Liver (tissue), 9 donors: ENCODE data around the gene UBAP1. TPM values are rescaled to one million over a fixed set of nuclear protein-coding genes. Genes with fewer than 3 reads are reported as not detected.

Source experiments
- DNase-seq: peaks from one replicate; pipeline ENCODE4 v3.0.0-alpha.2; 2017; ENCODE audit warnings: low spot score
- H3K27ac ChIP-seq, 2 donors: one replicate each; pipeline ENCODE4 v1.7.0; 2013; ENCODE audit warnings: inconsistent platforms in 2 of 2, low read length in 2 of 2, control low read depth in 1 of 2, low read depth in 1 of 2, mild to moderate bottlenecking in 1 of 2
- H3K27me3 ChIP-seq, 4 donors: one replicate each; pipeline versions ENCODE4 v1.6.1 to v1.7.0; 2013; ENCODE audit warnings: low read length in 3 of 4, inconsistent platforms in 1 of 4, mild to moderate bottlenecking in 1 of 4, moderate library complexity in 1 of 4; ENCODE audit not compliant: control insufficient read depth in 4 of 4, insufficient read depth in 4 of 4
- H3K36me3 ChIP-seq, 4 donors: one replicate each; pipeline versions ENCODE4 v1.6.1 to v1.7.0; 2013; ENCODE audit warnings: low read length in 3 of 4, mild to moderate bottlenecking in 3 of 4, low read depth in 1 of 4, moderate library complexity in 1 of 4; ENCODE audit not compliant: control insufficient read depth in 4 of 4, insufficient read depth in 3 of 4
- H3K4me1 ChIP-seq, 4 donors: one replicate each; pipeline versions ENCODE4 v1.6.1 to v1.7.0; 2013; ENCODE audit warnings: low read length in 3 of 4, mild to moderate bottlenecking in 3 of 4, moderate library complexity in 1 of 4; ENCODE audit not compliant: control insufficient read depth in 4 of 4, insufficient read depth in 4 of 4
- H3K4me3 ChIP-seq, 3 donors: one replicate each; pipeline versions ENCODE4 v1.6.1 to v1.7.0; 2013; ENCODE audit warnings: low read length in 3 of 3, control low read depth in 1 of 3, low read depth in 1 of 3, mild to moderate bottlenecking in 1 of 3
- H3K9ac ChIP-seq, 2 donors: one replicate each; pipeline ENCODE4 v1.7.0; 2013; ENCODE audit warnings: low read length in 2 of 2, mild to moderate bottlenecking in 2 of 2, moderate library complexity in 2 of 2, control low read depth in 1 of 2, low read depth in 1 of 2
- H3K9me3 ChIP-seq, 4 donors: one replicate each; pipeline versions ENCODE4 v1.6.1 to v1.7.0; 2013; ENCODE audit warnings: low read length in 3 of 4; ENCODE audit not compliant: control insufficient read depth in 4 of 4
- FOXA1 ChIP-seq: IDR thresholded peaks from 2 replicates; pipeline ENCODE4 v1.6.1; 2016; ENCODE audit warnings: antibody characterized with exemption
- GABPA ChIP-seq, 2 donors: IDR thresholded peaks in 1 of 2; conservative IDR thresholded peaks in 1 of 2; 2 replicates each; pipeline ENCODE4 v1.6.1; 2016; ENCODE audit warnings: antibody characterized with exemption in 2 of 2, mild to moderate bottlenecking in 1 of 2, moderate library complexity in 1 of 2
- HNF4G ChIP-seq: IDR thresholded peaks from 2 replicates; pipeline ENCODE4 v1.6.1; 2016; ENCODE audit warnings: antibody characterized with exemption
- RAD21 ChIP-seq, 2 donors: IDR thresholded peaks; 2 replicates each; pipeline ENCODE4 v1.6.1; 2016; ENCODE audit warnings: antibody characterized with exemption in 2 of 2, mild to moderate bottlenecking in 2 of 2
- RXRA ChIP-seq, 2 donors: IDR thresholded peaks; 2 replicates each; pipeline ENCODE4 v1.6.1; 2017 to 2018; ENCODE audit warnings: antibody characterized with exemption in 2 of 2, mild to moderate bottlenecking in 1 of 2
- SP1 ChIP-seq: IDR thresholded peaks from 2 replicates; pipeline ENCODE4 v1.6.1; 2018; ENCODE audit warnings: antibody characterized with exemption, mild to moderate bottlenecking
- TAF1 ChIP-seq: conservative IDR thresholded peaks from 2 replicates; pipeline ENCODE4 v1.6.1; 2016; ENCODE audit warnings: antibody characterized with exemption, mild to moderate bottlenecking
- YY1 ChIP-seq: IDR thresholded peaks from 2 replicates; pipeline ENCODE4 v1.6.1; 2016; ENCODE audit warnings: antibody characterized with exemption, mild to moderate bottlenecking
- WGBS: extraction: QIAGEN DNeasy Blood & Tissue Kit; methylation state at CpG from one replicate; pipeline ENCODE4 v1.1.7; 2013; 5-methylcytosine and 5-hydroxymethylcytosine counted together
- polyA plus RNA-seq, 2 donors: library from polyadenylated mRNA; stranded (reverse) in 1 of 2; unstranded in 1 of 2; fragments of 200-250 nt in 1 of 2; fragments of >200 nt in 1 of 2; fragmentation: Nextera tagmentation in 1 of 2; extraction: Ambion mirVana in 1 of 2; gene quantifications; one replicate each; pipeline versions ENCODE4 v1.2.1 to v1.2.3, GENCODE V29; 2013 to 2015
- total RNA-seq, 2 donors: library from RNA; depleted of rRNA; stranded (reverse); fragments of >200 nt; gene quantifications; one replicate each; pipeline ENCODE4 v1.2.3, GENCODE V29; 2014
- TF ChIP-seq, protein P1 (sequence below): IDR thresholded peaks from 2 replicates; pipeline ENCODE4 v1.6.1; 2016; ENCODE audit warnings: antibody characterized with exemption
- TF ChIP-seq, protein P2 (sequence below): IDR thresholded peaks from 2 replicates; pipeline ENCODE4 v1.6.1; 2016; ENCODE audit warnings: antibody characterized with exemption, mild to moderate bottlenecking
- TF ChIP-seq, protein P3 (sequence below): fragments of 150-350 bp; IDR thresholded peaks from 2 replicates; pipeline ENCODE4 v1.5.1; 2017; ENCODE audit warnings: improper control_type of control experiment, low read depth, low read length; ENCODE audit not compliant: missing input control
- TF ChIP-seq, protein P4 (sequence below): IDR thresholded peaks from 2 replicates; pipeline ENCODE4 v1.6.1; 2016; ENCODE audit warnings: antibody characterized with exemption
- TF ChIP-seq, protein P5 (sequence below): IDR thresholded peaks from 2 replicates; pipeline ENCODE4 v1.6.1; 2016; ENCODE audit warnings: antibody characterized with exemption
- donor health status: healthy.
- donor health status: healthy.
- donor health status: healthy.
- donor health status: healthy.
- donor health status: healthy.

UBAP1 gene
- total and polyA plus RNA-seq, 4 donors, result 21.2 to 31.6 (median 23.7) TPM

- H3K27ac ChIP-seq, result no peak overlapping the region
- H3K9ac ChIP-seq, result no peak overlapping the region
- H3K9me3 ChIP-seq, result no peaks in the 10 kb centered on the region
- DNase-seq, result no peak
- WGBS, result 76% methylated on average over 3 of the region's 3 CpGs
- no peak for TF ChIP-seq TAF1
- no peak for TF ChIP-seq RXRA (IDR thresholded peaks at IDR 0.05)
- TF ChIP-seq, protein P1, sequence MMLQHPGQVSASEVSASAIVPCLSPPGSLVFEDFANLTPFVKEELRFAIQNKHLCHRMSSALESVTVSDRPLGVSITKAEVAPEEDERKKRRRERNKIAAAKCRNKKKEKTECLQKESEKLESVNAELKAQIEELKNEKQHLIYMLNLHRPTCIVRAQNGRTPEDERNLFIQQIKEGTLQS, result no peak
- H3K36me3 ChIP-seq, result no peaks in the 10 kb centered on the region
- H3K4me3 ChIP-seq, result no peak overlapping the region
- H3K4me1 ChIP-seq, result no peaks in the 10 kb centered on the region
- no peaks in the 10 kb centered on the region for H3K27me3 ChIP-seq
Measured at GRCh38 chr9:34279411-34279810, 100.6 kb downstream of the UBAP1 start.

GRCh38 chr9:34282096-34282495, 103.3 kb downstream of the UBAP1 start:
- Histone ChIP-seq H3K36me3 (no peaks in the 10 kb centered on the region), H3K27ac (no peak overlapping the region), H3K4me1 (no peaks in the 10 kb centered on the region), H3K9me3 (no peaks in the 10 kb centered on the region), H3K4me3 (no peak overlapping the region), H3K9ac (no peak overlapping the region), H3K27me3 (no peaks in the 10 kb centered on the region)
- no peak for DNase-seq
- WGBS, result 92% methylated on average over 1 of the region's 1 CpG
- TF ChIP-seq YY1 (no peak), RAD21 (IDR thresholded peaks at IDR 0.05) (no peak), TAF1 (no peak), SP1 (no peak), FOXA1 (no peak), HNF4G (no peak)
- TF ChIP-seq, protein P1, result no peak
- TF ChIP-seq, protein P2, sequence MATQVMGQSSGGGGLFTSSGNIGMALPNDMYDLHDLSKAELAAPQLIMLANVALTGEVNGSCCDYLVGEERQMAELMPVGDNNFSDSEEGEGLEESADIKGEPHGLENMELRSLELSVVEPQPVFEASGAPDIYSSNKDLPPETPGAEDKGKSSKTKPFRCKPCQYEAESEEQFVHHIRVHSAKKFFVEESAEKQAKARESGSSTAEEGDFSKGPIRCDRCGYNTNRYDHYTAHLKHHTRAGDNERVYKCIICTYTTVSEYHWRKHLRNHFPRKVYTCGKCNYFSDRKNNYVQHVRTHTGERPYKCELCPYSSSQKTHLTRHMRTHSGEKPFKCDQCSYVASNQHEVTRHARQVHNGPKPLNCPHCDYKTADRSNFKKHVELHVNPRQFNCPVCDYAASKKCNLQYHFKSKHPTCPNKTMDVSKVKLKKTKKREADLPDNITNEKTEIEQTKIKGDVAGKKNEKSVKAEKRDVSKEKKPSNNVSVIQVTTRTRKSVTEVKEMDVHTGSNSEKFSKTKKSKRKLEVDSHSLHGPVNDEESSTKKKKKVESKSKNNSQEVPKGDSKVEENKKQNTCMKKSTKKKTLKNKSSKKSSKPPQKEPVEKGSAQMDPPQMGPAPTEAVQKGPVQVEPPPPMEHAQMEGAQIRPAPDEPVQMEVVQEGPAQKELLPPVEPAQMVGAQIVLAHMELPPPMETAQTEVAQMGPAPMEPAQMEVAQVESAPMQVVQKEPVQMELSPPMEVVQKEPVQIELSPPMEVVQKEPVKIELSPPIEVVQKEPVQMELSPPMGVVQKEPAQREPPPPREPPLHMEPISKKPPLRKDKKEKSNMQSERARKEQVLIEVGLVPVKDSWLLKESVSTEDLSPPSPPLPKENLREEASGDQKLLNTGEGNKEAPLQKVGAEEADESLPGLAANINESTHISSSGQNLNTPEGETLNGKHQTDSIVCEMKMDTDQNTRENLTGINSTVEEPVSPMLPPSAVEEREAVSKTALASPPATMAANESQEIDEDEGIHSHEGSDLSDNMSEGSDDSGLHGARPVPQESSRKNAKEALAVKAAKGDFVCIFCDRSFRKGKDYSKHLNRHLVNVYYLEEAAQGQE, result no peak
- TF ChIP-seq, protein P3, sequence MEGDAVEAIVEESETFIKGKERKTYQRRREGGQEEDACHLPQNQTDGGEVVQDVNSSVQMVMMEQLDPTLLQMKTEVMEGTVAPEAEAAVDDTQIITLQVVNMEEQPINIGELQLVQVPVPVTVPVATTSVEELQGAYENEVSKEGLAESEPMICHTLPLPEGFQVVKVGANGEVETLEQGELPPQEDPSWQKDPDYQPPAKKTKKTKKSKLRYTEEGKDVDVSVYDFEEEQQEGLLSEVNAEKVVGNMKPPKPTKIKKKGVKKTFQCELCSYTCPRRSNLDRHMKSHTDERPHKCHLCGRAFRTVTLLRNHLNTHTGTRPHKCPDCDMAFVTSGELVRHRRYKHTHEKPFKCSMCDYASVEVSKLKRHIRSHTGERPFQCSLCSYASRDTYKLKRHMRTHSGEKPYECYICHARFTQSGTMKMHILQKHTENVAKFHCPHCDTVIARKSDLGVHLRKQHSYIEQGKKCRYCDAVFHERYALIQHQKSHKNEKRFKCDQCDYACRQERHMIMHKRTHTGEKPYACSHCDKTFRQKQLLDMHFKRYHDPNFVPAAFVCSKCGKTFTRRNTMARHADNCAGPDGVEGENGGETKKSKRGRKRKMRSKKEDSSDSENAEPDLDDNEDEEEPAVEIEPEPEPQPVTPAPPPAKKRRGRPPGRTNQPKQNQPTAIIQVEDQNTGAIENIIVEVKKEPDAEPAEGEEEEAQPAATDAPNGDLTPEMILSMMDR, result no peak
- TF ChIP-seq, protein P4, sequence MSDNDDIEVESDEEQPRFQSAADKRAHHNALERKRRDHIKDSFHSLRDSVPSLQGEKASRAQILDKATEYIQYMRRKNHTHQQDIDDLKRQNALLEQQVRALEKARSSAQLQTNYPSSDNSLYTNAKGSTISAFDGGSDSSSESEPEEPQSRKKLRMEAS, result no peak

DNA sequence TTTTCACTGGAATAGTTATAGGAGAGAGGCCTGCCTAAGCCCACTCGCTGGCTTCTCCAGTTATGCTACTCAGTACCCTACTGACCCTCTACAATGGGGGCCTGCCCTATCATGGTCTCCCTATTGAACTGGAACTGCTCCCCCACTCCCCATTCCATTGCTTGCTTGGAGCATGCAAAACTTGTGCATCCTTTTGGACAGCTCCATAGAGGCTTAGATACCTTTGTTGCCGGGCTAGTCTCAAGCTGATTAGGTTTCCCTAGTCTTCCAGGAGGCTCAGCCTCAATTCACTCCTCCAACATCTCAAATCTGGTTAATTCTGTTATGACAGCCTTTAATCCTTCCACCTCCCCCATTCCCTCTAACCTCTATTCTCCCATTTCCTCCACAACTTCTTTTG, 110.3 kb downstream of the UBAP1 start:
- Histone ChIP-seq H3K9ac (no peak overlapping the region), H3K27ac (no peak overlapping the region), H3K9me3 (no peaks in the 10 kb centered on the region), H3K4me1 (no peaks in the 10 kb centered on the region), H3K36me3 (no peaks in the 10 kb centered on the region), H3K4me3 (no peak overlapping the region), H3K27me3 (no peaks in the 10 kb centered on the region)
- DNase-seq, result no peak
- WGBS, result 89% methylated on average over 2 of the region's 2 CpGs
- no peak for TF ChIP-seq HNF4G
- no peak for TF ChIP-seq GABPA (IDR thresholded peaks at IDR 0.05 in 1 of 2, conservative IDR thresholded peaks at IDR 0.05 in 1 of 2)
- TF ChIP-seq, protein P2, result no peak
- TF ChIP-seq, protein P5, sequence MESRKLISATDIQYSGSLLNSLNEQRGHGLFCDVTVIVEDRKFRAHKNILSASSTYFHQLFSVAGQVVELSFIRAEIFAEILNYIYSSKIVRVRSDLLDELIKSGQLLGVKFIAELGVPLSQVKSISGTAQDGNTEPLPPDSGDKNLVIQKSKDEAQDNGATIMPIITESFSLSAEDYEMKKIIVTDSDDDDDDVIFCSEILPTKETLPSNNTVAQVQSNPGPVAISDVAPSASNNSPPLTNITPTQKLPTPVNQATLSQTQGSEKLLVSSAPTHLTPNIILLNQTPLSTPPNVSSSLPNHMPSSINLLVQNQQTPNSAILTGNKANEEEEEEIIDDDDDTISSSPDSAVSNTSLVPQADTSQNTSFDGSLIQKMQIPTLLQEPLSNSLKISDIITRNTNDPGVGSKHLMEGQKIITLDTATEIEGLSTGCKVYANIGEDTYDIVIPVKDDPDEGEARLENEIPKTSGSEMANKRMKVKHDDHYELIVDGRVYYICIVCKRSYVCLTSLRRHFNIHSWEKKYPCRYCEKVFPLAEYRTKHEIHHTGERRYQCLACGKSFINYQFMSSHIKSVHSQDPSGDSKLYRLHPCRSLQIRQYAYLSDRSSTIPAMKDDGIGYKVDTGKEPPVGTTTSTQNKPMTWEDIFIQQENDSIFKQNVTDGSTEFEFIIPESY, result no peak
